ENCODE data around the gene HEYL.

The HEYL gene

DNA sequence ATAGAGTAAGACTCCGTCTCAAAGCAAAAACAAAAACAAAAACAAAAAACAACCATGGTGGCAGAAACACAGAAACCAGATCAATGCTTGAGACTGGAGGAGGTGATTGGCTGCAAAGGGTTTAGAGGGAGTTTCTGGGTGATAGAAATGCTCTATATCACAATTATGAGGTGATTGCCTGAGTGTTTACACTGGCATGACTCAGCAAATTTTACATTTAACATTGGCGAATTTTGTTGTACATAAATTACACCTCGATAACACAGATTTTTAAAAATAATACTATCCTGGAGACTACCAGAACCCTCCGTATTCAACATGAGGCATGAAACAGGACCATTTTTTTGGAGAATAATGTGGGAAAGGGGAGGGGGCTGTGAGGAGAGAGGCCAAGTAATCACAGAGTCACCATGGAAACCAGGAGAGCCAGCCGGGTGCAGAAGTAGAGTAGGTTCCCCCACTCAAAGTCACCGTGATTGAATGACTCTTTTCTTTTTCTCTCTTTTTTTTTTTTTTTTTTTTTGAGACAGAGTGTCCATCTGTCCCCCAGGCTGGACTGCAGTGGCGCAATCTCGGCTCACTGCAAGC is 24.3 kb downstream of the HEYL start:
- no peak overlapping the region for H2AK5ac ChIP-seq (ENCODE audit: low read length)
- H3K18ac ChIP-seq (ENCODE audit: low read length), result no peak overlapping the region
- no peaks in the 10 kb centered on the region for H3K36me3 ChIP-seq (ENCODE audit: control insufficient read depth in 1 of 2, insufficient read depth in 2 of 2, low read length in 2 of 2)
- H4K91ac ChIP-seq (ENCODE audit: low read depth, low read length), result no peak overlapping the region
- H2BK120ac ChIP-seq (ENCODE audit: insufficient read depth, low read length, poor library complexity), result no peak overlapping the region
- H4K8ac ChIP-seq (ENCODE audit: low read depth, low read length), result no peak overlapping the region
- no peak overlapping the region for H3K23ac ChIP-seq (ENCODE audit: low read length)
- H3K27ac ChIP-seq (ENCODE audit: low read depth, low read length), result no peak overlapping the region
- no CpG with 5 or more reads among the region's 8 CpGs for WGBS (ENCODE audit: extremely low coverage, insufficient coverage, insufficient read length)
- no peak for DNase-seq
- H3K4me1 ChIP-seq (ENCODE audit: control insufficient read depth in 1 of 2, insufficient read depth in 2 of 2, low read length in 2 of 2), result no peaks in the 10 kb centered on the region
- H4K12ac ChIP-seq (ENCODE audit: low read depth, low read length), result no peak overlapping the region
- H2BK12ac ChIP-seq (ENCODE audit: low read length), result no peak overlapping the region
- no peaks in the 10 kb centered on the region for H3K9me3 ChIP-seq (ENCODE audit: insufficient read depth, low read depth, low read length)
- H2AFZ ChIP-seq (ENCODE audit: insufficient read depth, low read length, poor library complexity), result no peak overlapping the region
- no peaks in the 10 kb centered on the region for H3K27me3 ChIP-seq (ENCODE audit: insufficient read depth, low read length)
- no peak overlapping the region for H2BK5ac ChIP-seq (ENCODE audit: low read depth, low read length, poor library complexity)
- no peak overlapping the region for H3K4me2 ChIP-seq (ENCODE audit: low read length)
- no peak overlapping the region for H3K14ac ChIP-seq (ENCODE audit: low read length)
- H3K79me2 ChIP-seq (ENCODE audit: control insufficient read depth, insufficient read depth, low read length, poor library complexity), result no peaks in the 10 kb centered on the region
- H3K4ac ChIP-seq (ENCODE audit: low read depth, low read length), result no peak overlapping the region
- H3K79me1 ChIP-seq (ENCODE audit: low read length), result no peaks in the 10 kb centered on the region
- H3K9ac ChIP-seq (ENCODE audit: low read length), result no peak overlapping the region
- no peak overlapping the region for H3K4me3 ChIP-seq (ENCODE audit: low read depth, low read length)

GRCh38 chr1:39614488-39614887 is 25.0 kb downstream of the HEYL start:
- no peak overlapping the region for H4K12ac ChIP-seq (ENCODE audit: low read depth, low read length)
- no peak overlapping the region for H2BK5ac ChIP-seq (ENCODE audit: low read depth, low read length, poor library complexity)
- H3K27ac ChIP-seq (ENCODE audit: low read depth, low read length), result no peak overlapping the region
- no peak overlapping the region for H3K4ac ChIP-seq (ENCODE audit: low read depth, low read length)
- H2BK120ac ChIP-seq (ENCODE audit: insufficient read depth, low read length, poor library complexity), result no peak overlapping the region
- H3K4me2 ChIP-seq (ENCODE audit: low read length), result no peak overlapping the region
- no peak overlapping the region for H3K18ac ChIP-seq (ENCODE audit: low read length)
- H4K91ac ChIP-seq (ENCODE audit: low read depth, low read length), result no peak overlapping the region
- no peak overlapping the region for H2AK5ac ChIP-seq (ENCODE audit: low read length)
- H3K14ac ChIP-seq (ENCODE audit: low read length), result no peak overlapping the region
- no peaks in the 10 kb centered on the region for H3K27me3 ChIP-seq (ENCODE audit: insufficient read depth, low read length)
- H3K79me1 ChIP-seq (ENCODE audit: low read length), result no peaks in the 10 kb centered on the region
- H3K23ac ChIP-seq (ENCODE audit: low read length), result no peak overlapping the region
- DNase-seq, result no peak
- no peak overlapping the region for H3K9ac ChIP-seq (ENCODE audit: low read length)
- no peaks in the 10 kb centered on the region for H3K79me2 ChIP-seq (ENCODE audit: control insufficient read depth, insufficient read depth, low read length, poor library complexity)
- no peak overlapping the region for H4K8ac ChIP-seq (ENCODE audit: low read depth, low read length)
- peaks cover 0 to under 1% of the 10 kb centered on the region in 2 experiments for H3K4me1 ChIP-seq (ENCODE audit: control insufficient read depth in 1 of 2, insufficient read depth in 2 of 2, low read length in 2 of 2)
- H3K36me3 ChIP-seq (ENCODE audit: control insufficient read depth in 1 of 2, insufficient read depth in 2 of 2, low read length in 2 of 2), result no peaks in the 10 kb centered on the region
- no peak overlapping the region for H2AFZ ChIP-seq (ENCODE audit: insufficient read depth, low read length, poor library complexity)
- WGBS (ENCODE audit: extremely low coverage, insufficient coverage, insufficient read length), result no CpG with 5 or more reads among the region's 6 CpGs
- no peak overlapping the region for H2BK12ac ChIP-seq (ENCODE audit: low read length)
- H3K4me3 ChIP-seq (ENCODE audit: low read depth, low read length), result no peak overlapping the region
- H3K9me3 ChIP-seq (ENCODE audit: insufficient read depth, low read depth, low read length), result no peaks in the 10 kb centered on the region

DNA sequence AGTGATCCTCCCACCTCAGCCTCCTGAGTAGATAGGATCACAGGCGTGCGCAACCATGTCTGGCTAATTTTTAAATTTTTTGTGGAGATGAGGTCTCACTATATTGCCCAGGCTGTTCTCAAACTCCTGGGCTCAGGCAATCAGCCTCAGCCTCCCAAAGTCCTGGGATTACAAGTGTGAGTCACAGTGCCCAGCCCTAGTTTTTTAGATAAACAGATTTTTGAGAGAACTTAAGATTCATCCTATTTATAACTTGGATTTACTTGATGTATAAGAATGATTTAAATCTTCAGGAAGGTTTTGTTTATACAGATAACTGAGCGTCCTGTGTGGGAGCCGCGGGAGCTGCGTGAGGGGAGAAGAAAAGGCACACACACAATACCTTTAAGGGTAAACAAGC is 26.2 kb downstream of the HEYL start:
- Histone ChIP-seq H4K91ac (ENCODE audit: low read depth, low read length) (no peak overlapping the region), H3K79me1 (ENCODE audit: low read length) (no peaks in the 10 kb centered on the region), H3K27ac (ENCODE audit: low read depth, low read length) (no peak overlapping the region), H2AFZ (ENCODE audit: insufficient read depth, low read length, poor library complexity) (no peak overlapping the region), H3K4me2 (ENCODE audit: low read length) (no peak overlapping the region), H3K36me3 (ENCODE audit: control insufficient read depth in 1 of 2, insufficient read depth in 2 of 2, low read length in 2 of 2) (no peaks in the 10 kb centered on the region), H2BK12ac (ENCODE audit: low read length) (no peak overlapping the region), H3K23ac (ENCODE audit: low read length) (no peak overlapping the region), H3K9ac (ENCODE audit: low read length) (no peak overlapping the region), H4K8ac (ENCODE audit: low read depth, low read length) (no peak overlapping the region), H3K4me3 (ENCODE audit: low read depth, low read length) (no peak overlapping the region), H2BK5ac (ENCODE audit: low read depth, low read length, poor library complexity) (no peak overlapping the region), H4K12ac (ENCODE audit: low read depth, low read length) (no peak overlapping the region), H3K14ac (ENCODE audit: low read length) (no peak overlapping the region), H3K4ac (ENCODE audit: low read depth, low read length) (no peak overlapping the region), H2AK5ac (ENCODE audit: low read length) (no peak overlapping the region), H3K79me2 (ENCODE audit: control insufficient read depth, insufficient read depth, low read length, poor library complexity) (no peaks in the 10 kb centered on the region), H2BK120ac (ENCODE audit: insufficient read depth, low read length, poor library complexity) (no peak overlapping the region), H3K4me1 (ENCODE audit: control insufficient read depth in 1 of 2, insufficient read depth in 2 of 2, low read length in 2 of 2) (peaks cover 0 to 2% of the 10 kb centered on the region in 2 experiments), H3K9me3 (ENCODE audit: insufficient read depth, low read depth, low read length) (no peaks in the 10 kb centered on the region), H3K18ac (ENCODE audit: low read length) (no peak overlapping the region), H3K27me3 (ENCODE audit: insufficient read depth, low read length) (no peaks in the 10 kb centered on the region)
- no CpG with 5 or more reads among the region's 6 CpGs for WGBS (ENCODE audit: extremely low coverage, insufficient coverage, insufficient read length)
- no peak for DNase-seq

- Histone ChIP-seq H3K18ac (ENCODE audit: low read length) (no peak overlapping the region), H3K27me3 (ENCODE audit: insufficient read depth, low read length) (no peaks in the 10 kb centered on the region), H3K4ac (ENCODE audit: low read depth, low read length) (no peak overlapping the region), H4K12ac (ENCODE audit: low read depth, low read length) (no peak overlapping the region), H3K36me3 (ENCODE audit: control insufficient read depth in 1 of 2, insufficient read depth in 2 of 2, low read length in 2 of 2) (no peaks in the 10 kb centered on the region), H3K79me1 (ENCODE audit: low read length) (no peaks in the 10 kb centered on the region), H3K14ac (ENCODE audit: low read length) (no peak overlapping the region), H3K9me3 (ENCODE audit: insufficient read depth, low read depth, low read length) (no peaks in the 10 kb centered on the region), H2AFZ (ENCODE audit: insufficient read depth, low read length, poor library complexity) (peak overlapping the region; percentile 68), H4K8ac (ENCODE audit: low read depth, low read length) (peak overlapping the region; percentile 67), H2BK120ac (ENCODE audit: insufficient read depth, low read length, poor library complexity) (no peak overlapping the region), H3K23ac (ENCODE audit: low read length) (no peak overlapping the region), H3K4me1 (ENCODE audit: control insufficient read depth in 1 of 2, insufficient read depth in 2 of 2, low read length in 2 of 2) (peaks cover 0 to 2% of the 10 kb centered on the region in 2 experiments), H3K9ac (ENCODE audit: low read length) (no peak overlapping the region), H4K91ac (ENCODE audit: low read depth, low read length) (no peak overlapping the region), H3K27ac (ENCODE audit: low read depth, low read length) (no peak overlapping the region), H3K79me2 (ENCODE audit: control insufficient read depth, insufficient read depth, low read length, poor library complexity) (no peaks in the 10 kb centered on the region), H2BK5ac (ENCODE audit: low read depth, low read length, poor library complexity) (no peak overlapping the region), H3K4me2 (ENCODE audit: low read length) (peak overlapping the region; percentile 62), H2AK5ac (ENCODE audit: low read length) (no peak overlapping the region), H2BK12ac (ENCODE audit: low read length) (no peak overlapping the region), H3K4me3 (ENCODE audit: low read depth, low read length) (no peak overlapping the region)
- WGBS (ENCODE audit: extremely low coverage, insufficient coverage, insufficient read length), result no CpG with 5 or more reads among the region's 42 CpGs
- DNase-seq, result peak in 1 of 2 donors; percentile 60
Measured at GRCh38 chr1:39609618-39610331, 29.7 kb downstream of the HEYL start.

All from trophoblast cell (in vitro differentiated cells and primary cell).